Femur (tissue), 1 donor: ENCODE measurements around the gene KAT2B.
"Not testable (repeated sequence)": the region's sequence is repeated elsewhere in the genome, so short reads cannot be mapped to it uniquely, and the experiment has no call there.

Experiments used
- DNase-seq: peaks from one replicate; pipeline ENCODE4 v3.0.0-alpha.2; 2017

The KAT2B gene

GRCh38 chr3:20042331-20042730, 2.1 kb downstream of the KAT2B start:
- DNase-seq = no peak

- peak; percentile 55 for DNase-seq
These were observed 3.1 kb downstream of the KAT2B start for GRCh38 chr3:20043396-20043795.

- no peak for DNase-seq
These were observed 3.6 kb downstream of the KAT2B start for GRCh38 chr3:20043825-20044224.

GRCh38 chr3:20045141-20045540, 4.9 kb downstream of the KAT2B start:
- not testable (repeated sequence) for DNase-seq

GRCh38 chr3:20046556-20046955, 6.3 kb downstream of the KAT2B start:
- no peak for DNase-seq

- DNase-seq = no peak
These were observed 7.1 kb downstream of the KAT2B start for GRCh38 chr3:20047341-20047779.

GRCh38 chr3:20047976-20048883, 8.0 kb downstream of the KAT2B start:
- DNase-seq = no peak

GRCh38 chr3:20051123-20051806, 11.0 kb downstream of the KAT2B start:
- DNase-seq = no peak

- no peak for DNase-seq
These were observed 12.6 kb downstream of the KAT2B start for GRCh38 chr3:20052851-20053250.

GRCh38 chr3:20054549-20054987, 14.3 kb downstream of the KAT2B start:
- no peak for DNase-seq

GRCh38 chr3:20055020-20055775, 15.0 kb downstream of the KAT2B start:
- no peak for DNase-seq

GRCh38 chr3:20055842-20056241, 15.6 kb downstream of the KAT2B start:
- DNase-seq = no peak

- DNase-seq = no peak
These were observed 16.7 kb downstream of the KAT2B start for GRCh38 chr3:20056725-20057611.

- no peak for DNase-seq
These were observed 17.4 kb downstream of the KAT2B start for GRCh38 chr3:20057612-20058180.

GRCh38 chr3:20059929-20060328, 19.7 kb downstream of the KAT2B start:
- no peak for DNase-seq

GRCh38 chr3:20060974-20061685, 20.9 kb downstream of the KAT2B start:
- no peak for DNase-seq

GRCh38 chr3:20062996-20063395, 22.8 kb downstream of the KAT2B start:
- DNase-seq = no peak

- no peak for DNase-seq
These were observed 24.1 kb downstream of the KAT2B start for GRCh38 chr3:20064387-20064786.

GRCh38 chr3:20064796-20065564, 24.7 kb downstream of the KAT2B start:
- no peak for DNase-seq

- no peak for DNase-seq
These were observed 25.8 kb downstream of the KAT2B start for GRCh38 chr3:20066079-20066478.
